GM12801 (cell line): ENCODE results near the gene GIPR.

Experiments
- TF ChIP-seq, protein P1 (sequence below): IDR thresholded peaks from one replicate; pipeline ENCODE4 v1.5.1; 2011; ENCODE audit warnings: control low read depth; ENCODE audit not compliant: insufficient read length; ENCODE audit errors: extremely low read depth

Gene GIPR

DNA sequence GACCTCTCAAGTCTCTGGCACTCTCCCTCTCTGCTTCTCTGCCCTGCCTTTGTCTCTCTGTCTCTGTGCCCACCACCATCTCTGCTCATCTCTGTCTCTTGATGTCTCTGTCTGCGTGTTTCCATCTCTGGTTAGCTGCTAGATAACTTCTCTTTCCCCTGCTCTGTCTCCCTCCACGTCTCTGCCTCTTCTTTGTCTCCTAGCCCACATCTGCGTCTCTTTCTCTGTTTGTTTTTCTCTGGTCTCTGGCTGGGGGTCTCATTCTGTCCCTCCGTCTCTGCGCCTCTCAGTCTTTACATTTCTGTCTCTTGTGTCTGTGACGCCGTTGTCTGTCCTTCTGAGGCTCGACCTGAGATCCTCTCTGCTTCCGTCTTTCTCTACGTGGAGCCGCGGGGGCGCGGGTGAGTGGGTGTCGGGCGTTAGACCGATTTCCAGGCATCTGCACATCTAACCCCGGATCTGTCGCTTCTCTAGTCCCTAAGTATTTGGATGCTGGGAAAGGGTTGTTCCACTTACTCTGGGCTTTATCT is 386 bp downstream of the GIPR start:
- TF ChIP-seq, protein P1, sequence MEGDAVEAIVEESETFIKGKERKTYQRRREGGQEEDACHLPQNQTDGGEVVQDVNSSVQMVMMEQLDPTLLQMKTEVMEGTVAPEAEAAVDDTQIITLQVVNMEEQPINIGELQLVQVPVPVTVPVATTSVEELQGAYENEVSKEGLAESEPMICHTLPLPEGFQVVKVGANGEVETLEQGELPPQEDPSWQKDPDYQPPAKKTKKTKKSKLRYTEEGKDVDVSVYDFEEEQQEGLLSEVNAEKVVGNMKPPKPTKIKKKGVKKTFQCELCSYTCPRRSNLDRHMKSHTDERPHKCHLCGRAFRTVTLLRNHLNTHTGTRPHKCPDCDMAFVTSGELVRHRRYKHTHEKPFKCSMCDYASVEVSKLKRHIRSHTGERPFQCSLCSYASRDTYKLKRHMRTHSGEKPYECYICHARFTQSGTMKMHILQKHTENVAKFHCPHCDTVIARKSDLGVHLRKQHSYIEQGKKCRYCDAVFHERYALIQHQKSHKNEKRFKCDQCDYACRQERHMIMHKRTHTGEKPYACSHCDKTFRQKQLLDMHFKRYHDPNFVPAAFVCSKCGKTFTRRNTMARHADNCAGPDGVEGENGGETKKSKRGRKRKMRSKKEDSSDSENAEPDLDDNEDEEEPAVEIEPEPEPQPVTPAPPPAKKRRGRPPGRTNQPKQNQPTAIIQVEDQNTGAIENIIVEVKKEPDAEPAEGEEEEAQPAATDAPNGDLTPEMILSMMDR: no peak

DNA sequence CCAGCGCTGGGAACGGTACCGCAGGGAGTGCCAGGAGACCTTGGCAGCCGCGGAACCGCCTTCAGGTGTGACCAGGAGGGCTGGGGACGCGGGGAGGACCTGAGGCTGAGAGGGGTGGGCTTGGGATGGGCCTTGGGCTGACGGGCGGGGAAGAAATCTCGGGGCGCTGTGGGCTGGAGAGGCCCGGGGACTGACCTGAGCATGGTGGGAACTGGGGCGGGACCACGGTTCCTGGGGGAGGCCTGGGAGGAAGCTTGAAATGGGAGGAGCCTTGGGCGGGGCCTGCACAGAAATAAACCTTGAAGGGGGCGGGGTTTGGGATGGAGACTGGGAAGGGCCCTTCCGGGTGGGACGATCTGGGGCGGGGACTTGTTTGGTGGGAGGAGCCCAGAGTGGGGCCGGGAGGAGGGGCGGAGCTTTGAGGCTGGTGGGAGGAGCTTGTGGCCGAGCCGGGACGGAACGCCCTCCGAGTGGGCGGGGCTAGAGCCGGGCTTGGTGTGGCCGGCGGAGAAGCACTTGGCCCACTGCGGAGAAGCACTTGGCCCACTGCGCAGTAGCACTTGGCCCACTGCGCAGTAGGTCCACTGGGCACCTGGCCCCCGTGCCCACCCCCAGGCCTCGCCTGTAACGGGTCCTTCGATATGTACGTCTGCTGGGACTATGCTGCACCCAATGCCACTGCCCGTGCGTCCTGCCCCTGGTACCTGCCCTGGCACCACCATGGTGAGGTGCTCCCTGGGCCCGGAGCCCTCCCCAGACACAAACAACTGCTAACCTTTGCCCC is 2.8 kb downstream of the GIPR start:
- TF ChIP-seq, protein P1: no peak

DNA sequence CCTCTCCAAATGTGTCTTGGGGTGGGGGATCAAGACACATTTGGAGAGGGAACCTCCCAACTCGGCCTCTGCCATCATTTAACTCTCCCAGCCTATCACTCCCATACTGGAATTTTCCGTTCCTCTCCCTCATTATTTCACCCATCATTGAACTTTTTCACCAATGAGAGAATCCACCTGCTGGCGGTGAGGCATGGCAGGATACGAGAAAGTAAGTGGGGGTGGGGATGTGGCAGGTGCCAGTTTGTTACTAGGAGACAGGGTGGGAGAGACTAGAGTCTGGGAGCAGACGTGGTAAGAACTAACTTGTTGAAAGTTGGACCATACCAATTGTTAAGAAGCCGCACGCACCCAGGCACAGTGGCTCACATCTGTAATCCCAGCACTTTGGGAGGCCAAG is 6.9 kb downstream of the GIPR start:
- TF ChIP-seq, protein P1: no peak

DNA sequence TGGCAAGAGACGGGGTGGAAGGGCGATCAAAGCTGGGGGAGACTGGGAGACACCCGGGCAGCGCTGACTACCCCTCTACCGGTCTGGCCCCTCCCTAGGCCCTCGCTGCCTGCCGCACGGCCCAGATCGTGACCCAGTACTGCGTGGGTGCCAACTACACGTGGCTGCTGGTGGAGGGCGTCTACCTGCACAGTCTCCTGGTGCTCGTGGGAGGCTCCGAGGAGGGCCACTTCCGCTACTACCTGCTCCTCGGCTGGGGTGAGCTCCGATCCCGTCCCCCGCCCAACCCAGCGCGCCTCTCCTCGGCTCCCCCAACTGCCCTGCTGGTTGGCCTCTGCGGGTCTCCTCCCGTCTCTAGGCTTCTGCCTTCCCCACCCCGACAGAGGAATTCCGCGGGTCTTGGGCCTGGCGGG is 8.8 kb downstream of the GIPR start:
- TF ChIP-seq, protein P1: no peak

DNA sequence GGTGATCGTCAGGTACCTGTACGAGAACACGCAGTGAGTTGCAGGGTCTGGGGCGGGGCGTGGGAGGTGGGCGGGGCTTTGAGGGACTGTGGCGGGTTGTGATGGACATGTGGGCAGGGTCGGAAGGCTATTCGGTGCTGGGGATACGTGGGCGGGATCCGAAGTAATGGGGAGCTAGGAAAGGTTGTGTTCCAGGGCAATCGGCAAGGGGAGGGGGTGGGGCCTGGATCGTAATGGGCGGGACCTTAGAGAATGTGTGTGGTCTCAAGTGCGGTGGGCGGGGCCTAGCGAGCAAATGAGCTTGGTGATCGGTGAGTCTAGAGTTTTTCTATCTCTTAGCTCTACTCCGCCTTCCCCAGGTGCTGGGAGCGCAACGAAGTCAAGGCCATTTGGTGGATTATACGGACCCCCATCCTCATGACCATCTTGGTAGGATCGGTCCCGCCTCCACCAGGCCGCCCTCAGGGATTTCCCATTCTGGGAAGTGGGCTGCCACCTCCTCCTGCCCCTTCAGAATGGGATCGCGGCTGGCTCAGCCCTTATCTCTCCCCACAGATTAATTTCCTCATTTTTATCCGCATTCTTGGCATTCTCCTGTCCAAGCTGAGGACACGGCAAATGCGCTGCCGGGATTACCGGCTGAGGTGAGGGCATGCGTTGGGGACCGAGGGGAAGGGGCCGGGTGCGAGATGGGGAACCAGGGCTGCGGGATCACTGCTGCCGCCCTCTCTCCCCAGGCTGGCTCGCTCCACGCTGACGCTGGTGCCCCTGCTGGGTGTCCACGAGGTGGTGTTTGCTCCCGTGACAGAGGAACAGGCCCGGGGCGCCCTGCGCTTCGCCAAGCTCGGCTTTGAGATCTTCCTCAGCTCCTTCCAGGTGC is 9.6 kb downstream of the GIPR start:
- TF ChIP-seq, protein P1: no peak

DNA sequence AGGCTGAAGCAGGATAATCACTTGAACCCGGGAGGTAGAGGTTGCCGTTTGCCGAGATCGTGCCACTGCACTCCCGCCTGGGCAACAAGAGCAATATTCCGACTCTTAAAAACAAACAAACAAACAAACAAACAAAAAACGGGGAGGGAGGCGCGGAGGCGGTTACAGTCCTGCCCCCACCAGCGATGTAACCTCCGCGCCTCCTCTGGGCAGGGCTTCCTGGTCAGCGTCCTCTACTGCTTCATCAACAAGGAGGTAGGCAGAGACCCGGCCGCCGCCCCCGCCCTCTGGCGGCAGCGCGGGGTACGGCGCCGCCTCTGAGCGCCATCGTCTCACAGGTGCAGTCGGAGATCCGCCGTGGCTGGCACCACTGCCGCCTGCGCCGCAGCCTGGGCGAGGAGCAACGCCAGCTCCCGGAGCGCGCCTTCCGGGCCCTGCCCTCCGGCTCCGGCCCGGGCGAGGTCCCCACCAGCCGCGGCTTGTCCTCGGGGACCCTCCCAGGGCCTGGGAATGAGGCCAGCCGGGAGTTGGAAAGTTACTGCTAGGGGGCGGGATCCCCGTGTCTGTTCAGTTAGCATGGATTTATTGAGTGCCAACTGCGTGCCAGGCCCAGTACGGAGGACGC is 13.5 kb downstream of the GIPR start:
- TF ChIP-seq, protein P1: no peak

DNA sequence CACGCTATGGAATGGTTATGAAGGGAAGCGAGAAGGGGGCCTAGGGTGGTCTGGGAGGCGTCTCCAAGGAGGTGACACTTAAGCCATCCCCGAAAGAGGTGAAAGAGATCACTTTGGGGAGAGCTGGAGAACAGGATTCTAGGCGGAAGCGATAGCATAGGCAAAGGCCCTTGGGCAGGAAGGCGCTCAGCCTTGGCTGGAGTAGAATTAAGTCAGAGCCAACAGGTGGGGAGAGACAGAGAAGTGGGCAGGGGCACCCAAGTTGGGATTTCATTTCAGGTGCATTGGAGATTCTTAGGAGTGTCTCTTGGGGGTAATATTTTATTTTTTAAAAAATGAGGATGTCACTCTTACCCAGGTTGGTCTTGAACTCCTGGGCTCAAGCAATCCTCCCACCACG is 14.1 kb downstream of the GIPR start:
- TF ChIP-seq, protein P1: no peak
